Nephron (organoid): ENCODE measurements around the gene CFAP206.

ENCODE experiments used
- H3K27ac Mint-ChIP-seq, 3 experiments: 2 replicates each; pipeline ENCODE4 v1.8.0; 2020; ENCODE audit warnings: mixed read lengths in 3 of 3, mild to moderate bottlenecking in 2 of 3, moderate library complexity in 1 of 3
- H3K27me3 Mint-ChIP-seq: 2 replicates; pipeline ENCODE4 v1.8.0; 2021; ENCODE audit warnings: low read depth, mild to moderate bottlenecking, moderate library complexity, mixed read lengths
- H3K36me3 Mint-ChIP-seq: 2 replicates; pipeline ENCODE4 v1.8.0; 2020; ENCODE audit warnings: low read depth, mixed read lengths
- H3K4me1 Mint-ChIP-seq: 2 replicates; pipeline ENCODE4 v1.8.0; 2020; ENCODE audit warnings: mixed read lengths
- H3K4me3 Mint-ChIP-seq, 3 experiments: 2 replicates each; pipeline ENCODE4 v1.8.0; 2020; ENCODE audit warnings: mild to moderate bottlenecking in 3 of 3, mixed read lengths in 3 of 3, moderate library complexity in 2 of 3
- H3K9me3 Mint-ChIP-seq: 2 replicates; pipeline ENCODE4 v1.8.0; 2020; ENCODE audit warnings: mixed read lengths
- CTCF ChIP-seq, 3 experiments: fragments of 200-600 bp; sonication (generic); IDR thresholded peaks; one replicate each; pipeline ENCODE4 v1.5.0; 2021; ENCODE audit warnings: antibody characterized with exemption in 3 of 3; ENCODE audit not compliant: unreplicated experiment in 3 of 3

The CFAP206 gene

GRCh38 chr6:87504441-87504840 lies 96.7 kb downstream of the CFAP206 start:
- H3K36me3 Mint-ChIP-seq = peaks cover 48% of the 10 kb centered on the region
- peak overlapping the region in 2 of 3 experiments; percentile 27 to 40 for H3K27ac Mint-ChIP-seq
- TF ChIP-seq CTCF (IDR thresholded peaks at IDR 0.05; ENCODE audit: unreplicated experiment in 3 of 3) = no peak
- no peaks in the 10 kb centered on the region for H3K27me3 Mint-ChIP-seq
- H3K9me3 Mint-ChIP-seq = no peaks in the 10 kb centered on the region
- no peak overlapping the region for H3K4me3 Mint-ChIP-seq
- H3K4me1 Mint-ChIP-seq = peaks cover 5% of the 10 kb centered on the region
